GM19328 (cell line): ENCODE data around the gene MTSS2.

Source experiments
- ATAC-seq: cut with Tn5 transposase; IDR thresholded peaks from one replicate; pipeline ENCODE4 v1.9.1; 2021; ENCODE audit warnings: mild to moderate bottlenecking, moderate library complexity; ENCODE audit not compliant: unreplicated experiment

MTSS2 gene

DNA sequence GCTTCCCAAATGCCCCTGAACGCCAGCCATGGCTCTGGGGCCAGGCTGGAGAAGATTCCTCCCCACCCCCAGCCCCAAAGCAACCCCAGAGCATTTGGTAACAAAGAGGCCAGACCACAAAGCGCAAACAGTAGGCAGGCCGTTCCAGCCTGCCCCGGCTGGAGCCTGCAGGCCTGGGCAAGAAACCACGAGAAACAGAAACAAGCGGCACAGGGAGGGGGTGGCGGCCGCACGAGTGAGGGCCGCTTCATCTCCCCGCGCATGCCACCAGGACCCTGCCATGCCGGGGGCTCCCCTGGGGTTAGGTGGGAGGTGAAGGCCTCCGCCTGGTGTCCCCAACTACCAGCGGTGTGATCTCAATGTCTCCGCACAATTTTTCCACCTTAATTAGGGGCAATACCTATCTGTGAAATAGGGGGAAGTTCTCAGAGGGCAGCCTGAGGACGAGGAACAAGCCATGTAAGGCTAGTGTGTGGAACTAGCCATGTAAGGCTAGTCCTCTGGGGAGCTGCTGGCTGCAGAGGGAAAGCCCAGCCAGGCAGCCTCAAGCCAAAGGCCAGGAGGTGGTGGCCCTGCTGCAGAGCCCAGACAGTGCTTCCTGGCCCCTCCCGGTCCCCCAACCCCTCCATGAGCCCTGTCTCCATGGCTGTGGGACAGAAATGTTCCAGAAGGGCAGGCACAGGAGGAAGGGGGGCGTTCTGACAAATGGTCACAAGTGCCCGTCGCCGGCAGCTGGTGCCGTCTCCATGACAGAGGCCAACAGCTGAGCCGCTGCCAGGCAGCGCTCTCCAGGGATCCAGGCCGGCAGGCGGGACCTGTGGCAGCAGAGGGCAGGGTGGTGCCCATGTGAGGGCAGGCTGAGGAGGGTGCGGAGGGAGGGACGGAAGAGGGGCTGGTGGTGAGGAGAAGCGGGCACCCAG is 14.5 kb upstream of the MTSS2 start:
- no peak for ATAC-seq

DNA sequence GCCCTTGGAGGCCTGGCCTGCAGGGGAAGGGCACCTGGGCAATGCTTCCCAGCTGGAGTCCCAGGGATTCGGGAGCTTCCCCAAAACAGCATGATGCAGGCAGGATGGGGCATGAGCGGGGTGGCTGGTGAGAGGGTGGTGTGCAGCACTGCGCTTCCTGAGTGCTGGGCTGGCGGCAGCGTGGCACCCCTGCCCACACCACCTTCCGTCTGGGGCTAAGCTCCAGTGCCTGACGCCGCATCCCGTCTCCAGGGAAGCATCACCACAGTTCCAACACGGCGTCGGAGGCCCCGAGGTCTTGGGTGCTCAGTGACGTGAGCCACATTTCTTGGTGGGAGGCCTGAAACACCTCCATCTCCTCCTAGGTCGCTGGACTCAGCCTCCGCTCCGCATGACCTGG is 13.8 kb upstream of the MTSS2 start:
- ATAC-seq: no peak

- no peak for ATAC-seq
Measured at GRCh38 chr16:70698901-70699300, 13.0 kb upstream of the MTSS2 start.

DNA sequence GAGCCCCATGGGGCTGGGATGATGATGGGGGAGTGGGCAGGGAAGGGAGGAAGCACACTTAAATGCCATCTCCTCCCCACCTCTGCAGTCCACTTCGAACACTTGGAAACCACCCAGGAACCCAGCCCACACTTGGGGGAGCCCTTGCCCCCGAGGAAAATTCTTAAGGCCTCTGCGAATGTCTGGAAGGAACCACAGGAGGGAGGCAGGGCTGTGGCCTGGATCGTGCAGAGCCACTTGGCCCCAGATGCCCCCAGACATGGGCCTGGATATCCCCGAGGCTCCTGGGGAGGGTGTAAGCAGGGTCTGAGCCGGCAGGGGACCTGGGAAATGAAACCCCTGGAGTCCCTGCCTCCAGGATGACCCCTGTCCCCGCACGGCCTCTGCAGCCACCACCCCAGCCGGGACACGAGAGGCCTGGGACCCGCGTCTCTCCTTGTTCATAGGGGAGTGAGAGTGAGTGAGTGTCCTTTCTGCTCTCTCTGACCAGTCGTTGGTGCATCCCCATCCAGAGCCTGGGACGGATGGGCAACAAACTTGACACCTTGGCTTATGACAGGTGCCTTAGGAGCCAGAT is 11.8 kb upstream of the MTSS2 start:
- ATAC-seq: no peak

- ATAC-seq: no peak
Measured at GRCh38 chr16:70696952-70697593, 11.2 kb upstream of the MTSS2 start.

DNA sequence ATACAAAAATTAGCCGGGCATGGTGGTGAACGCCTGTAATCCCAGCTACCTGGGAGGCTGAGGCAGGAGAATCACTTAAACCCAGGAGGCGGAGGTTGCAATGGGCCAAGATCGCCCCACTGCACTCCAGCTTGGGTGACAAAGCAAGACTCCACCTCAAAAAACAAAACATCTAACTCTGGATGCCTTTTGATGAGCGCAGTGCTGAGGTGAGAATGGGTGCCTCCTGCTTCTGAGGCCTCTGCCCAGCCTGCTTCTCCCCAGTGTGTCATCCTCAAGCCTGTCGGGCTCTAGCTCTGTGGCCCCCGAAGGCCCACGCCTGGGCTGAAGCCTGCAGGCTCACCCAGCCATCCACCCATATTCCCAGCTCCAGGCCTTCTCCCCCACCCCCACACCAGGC is 10.5 kb upstream of the MTSS2 start:
- no peak for ATAC-seq

GRCh38 chr16:70695331-70696070 is 9.6 kb upstream of the MTSS2 start:
- ATAC-seq: no peak

DNA sequence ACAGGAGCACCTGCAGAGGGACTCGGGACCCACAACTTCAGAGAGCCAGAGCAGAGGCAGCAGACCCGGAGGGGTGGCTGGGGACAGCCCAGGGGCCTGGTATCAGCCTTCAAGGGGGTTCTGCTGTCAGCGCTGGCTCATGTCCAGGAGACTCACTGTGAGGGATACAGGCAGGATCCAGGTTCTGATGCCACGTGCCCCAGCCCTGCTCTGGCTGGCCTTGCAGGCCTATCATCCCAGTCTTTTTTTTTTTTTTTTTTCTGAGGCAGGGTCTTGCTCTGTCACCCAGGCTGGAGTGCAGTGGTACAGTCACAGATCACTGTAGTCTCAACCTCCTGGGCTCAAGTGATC is 9.0 kb upstream of the MTSS2 start:
- ATAC-seq: no peak

DNA sequence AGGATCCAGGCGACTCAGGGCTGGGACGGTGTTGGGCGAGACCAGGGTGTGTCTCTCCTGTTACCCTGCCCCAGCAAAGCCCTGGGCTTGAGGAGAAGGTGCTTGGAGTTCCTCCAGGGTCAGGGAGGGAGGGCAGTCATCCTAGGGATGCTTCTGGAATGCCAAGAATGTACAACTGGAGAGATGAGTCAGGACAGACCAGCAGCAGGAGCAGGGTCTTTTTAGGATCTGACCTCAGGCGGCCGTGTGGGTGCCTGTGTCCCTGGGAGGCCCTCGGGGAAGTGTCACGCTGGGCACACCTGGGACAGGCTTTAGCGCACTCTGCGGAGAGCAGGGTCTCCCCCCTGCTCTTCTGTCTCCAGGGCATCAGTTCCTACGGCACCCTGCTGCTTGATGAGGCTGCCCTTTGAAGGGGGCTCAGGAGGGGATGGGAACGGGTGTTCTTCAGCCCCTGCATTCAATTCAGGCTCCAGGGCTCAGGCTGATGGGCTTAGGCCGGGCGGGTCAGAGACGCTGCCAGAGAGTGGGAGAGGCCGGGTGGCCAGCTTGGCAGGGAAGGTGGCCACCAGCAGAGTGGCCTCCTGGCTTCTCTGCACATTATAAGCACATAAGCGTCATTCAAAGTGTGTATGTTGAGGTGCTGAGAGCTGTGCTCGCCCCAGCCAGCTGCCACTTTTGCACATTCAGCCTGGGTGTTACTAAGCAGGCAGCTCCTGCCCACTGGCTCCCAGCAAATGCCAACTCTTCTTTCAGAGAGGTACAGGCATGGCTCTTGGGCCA is 8.4 kb upstream of the MTSS2 start:
- no peak for ATAC-seq

DNA sequence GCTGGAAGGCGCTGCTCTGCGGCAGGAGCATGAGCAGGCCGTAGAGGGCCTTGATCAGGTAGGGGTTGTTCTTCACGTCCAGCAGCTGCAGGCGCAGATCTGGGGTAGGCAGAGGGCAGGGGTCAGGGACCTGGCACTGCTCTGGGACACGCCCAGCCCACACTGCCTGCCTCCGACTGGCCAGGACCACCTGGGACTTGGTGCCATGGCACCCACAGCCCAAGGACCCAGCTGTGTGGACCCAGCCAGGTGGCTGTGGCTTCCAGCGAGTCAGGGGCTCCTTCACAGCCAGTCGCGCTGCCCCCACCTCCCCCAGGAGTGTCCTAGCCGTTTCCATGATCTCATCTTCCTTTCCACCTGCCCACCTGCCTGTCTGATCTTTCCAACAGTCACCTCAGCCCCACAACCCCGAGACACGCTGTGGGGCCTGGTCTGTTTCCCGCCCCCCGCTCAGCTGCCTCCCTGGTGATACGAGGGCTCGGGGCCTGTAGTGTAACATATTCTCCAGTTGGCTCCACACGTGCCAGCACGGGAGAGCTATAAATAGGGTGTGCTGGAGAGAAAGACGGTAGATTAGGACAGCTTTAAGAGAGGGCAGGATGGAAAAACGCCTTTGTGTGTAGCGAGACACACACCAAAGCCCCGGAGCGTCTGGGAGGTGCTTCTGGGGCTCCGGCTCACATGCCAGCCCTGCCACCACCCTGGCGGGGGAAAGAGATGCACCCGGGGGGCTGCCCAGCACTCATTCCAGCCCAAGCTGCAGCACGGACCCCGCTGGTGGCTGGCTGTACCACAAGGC is 7.2 kb upstream of the MTSS2 start:
- ATAC-seq: no peak

DNA sequence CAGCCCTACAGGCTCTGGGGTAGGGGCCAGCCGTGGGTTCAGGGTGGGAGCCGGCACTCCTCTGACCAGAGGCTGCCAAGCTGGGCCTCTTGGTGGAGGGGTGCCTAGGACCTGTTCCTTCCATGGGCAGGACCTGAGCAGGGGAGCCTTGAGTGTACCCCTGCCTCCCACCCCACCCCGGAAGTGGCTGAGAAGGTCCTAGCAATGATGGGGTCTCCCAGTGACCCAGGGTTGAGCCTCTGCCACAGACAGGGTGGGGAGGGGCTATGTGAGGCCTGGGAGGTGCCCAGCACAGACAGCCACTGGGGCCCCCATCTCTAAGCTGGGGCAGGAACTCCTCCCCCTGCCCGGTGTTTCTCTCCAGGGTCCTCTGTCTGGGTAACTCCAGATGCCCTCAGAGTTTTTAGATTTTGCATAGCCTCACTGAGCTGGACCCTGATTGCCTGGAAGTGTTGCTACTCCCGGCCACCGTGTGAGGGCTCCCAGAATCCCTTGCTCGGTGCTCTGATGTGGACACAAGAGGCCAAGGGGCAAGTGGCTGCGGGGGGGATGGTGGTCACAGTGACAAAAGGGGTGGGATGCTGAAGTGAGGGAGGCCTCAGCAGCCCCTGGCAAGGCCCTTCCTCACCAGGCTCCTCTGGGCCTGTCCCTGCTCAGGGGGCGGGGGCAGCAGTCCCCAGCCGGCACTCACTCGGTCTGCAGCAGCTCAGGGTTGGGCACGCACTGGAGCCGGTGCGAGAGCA is 6.4 kb upstream of the MTSS2 start:
- no peak for ATAC-seq

GRCh38 chr16:70691223-70692129 is 5.6 kb upstream of the MTSS2 start:
- ATAC-seq: no peak

DNA sequence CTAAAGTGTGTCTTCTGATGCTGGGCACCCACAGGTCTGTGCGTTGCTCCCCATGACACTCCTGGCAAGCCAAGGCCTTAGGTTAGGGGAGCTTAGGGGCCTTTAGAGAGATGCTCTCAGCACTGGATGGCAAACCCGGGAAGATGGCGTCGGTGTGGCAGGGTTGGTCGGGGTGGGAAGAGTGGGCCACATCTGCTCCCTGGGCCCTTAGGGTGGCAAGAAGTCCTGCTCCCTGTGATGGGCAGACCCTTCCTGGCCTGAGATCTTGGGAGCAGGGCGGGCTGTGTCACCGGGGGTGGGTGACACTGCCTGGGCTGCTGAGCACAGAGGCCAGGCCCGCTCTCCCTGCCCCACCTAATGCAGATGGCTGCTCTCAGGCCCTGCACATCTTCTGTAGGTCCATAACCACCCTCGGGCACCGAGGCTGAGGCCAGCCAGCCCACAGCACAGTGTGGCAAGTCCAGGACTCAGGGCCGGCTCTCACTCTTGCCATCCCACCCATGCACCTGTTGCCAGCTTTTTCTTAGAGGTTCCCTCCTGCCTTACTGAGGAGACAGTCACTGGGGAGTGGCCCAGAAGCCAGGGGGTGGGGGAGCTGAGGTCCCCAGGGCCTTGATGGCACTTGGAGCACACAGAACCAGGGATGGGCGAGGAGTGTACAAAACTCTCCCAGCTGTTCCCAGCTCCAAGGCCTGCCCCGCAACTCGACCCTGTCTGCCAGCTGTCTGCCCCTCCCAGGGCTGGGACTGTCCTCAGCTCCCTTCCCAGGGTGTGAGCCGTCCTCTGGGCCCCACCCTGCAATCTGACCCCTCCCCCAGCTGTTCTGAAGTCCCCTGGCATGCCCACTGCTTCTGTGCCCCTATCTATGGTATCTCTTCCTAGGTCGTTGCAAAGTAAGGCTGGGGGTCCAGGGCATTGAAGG is 4.4 kb upstream of the MTSS2 start:
- ATAC-seq: no peak

GRCh38 chr16:70689035-70689969 is 3.4 kb upstream of the MTSS2 start:
- ATAC-seq: no peak

DNA sequence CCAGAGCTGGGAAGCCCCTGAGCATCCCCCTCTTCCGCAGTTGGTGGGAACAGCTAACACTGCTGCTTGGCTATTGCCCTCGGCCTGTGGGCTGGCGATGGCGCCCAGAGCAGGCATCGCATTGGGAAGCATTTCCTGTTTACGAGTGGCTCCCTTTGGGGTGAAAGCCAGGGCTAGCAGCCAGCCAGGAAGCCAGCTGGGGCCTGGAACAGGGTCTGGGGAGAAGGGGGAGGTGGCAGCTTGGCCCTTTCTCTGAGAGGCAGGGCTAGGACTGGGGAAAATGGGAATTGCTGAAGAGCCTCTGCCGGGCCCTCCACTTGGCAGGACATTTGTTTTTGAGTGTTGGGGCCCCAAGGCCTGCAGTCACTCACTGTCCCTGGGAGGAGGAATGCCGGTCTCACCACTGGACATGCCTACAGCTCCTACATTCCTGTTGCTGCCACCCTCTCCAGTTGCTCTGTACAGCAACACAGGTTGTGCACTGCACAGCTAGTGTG is 2.4 kb upstream of the MTSS2 start:
- no peak for ATAC-seq
